GM23338 (cell line): Measurements from ENCODE around the gene ARHGAP11A.

Experiments
- TF ChIP-seq, protein P1 (sequence below), 2 experiments: fragments of 200-600 bp in 1 of 2; sonication (generic) in 1 of 2; conservative IDR thresholded peaks; 2 replicates each; pipeline versions ENCODE4 v1.5.1 to v1.6.1; 2016 to 2017; ENCODE audit warnings: antibody characterized with exemption in 2 of 2, low read depth in 2 of 2, mild to moderate bottlenecking in 2 of 2, moderate library complexity in 1 of 2
- TF ChIP-seq, protein P2 (sequence below): IDR thresholded peaks from 2 replicates; pipeline ENCODE4 v1.6.1; 2016; ENCODE audit warnings: antibody characterized with exemption

DNA sequence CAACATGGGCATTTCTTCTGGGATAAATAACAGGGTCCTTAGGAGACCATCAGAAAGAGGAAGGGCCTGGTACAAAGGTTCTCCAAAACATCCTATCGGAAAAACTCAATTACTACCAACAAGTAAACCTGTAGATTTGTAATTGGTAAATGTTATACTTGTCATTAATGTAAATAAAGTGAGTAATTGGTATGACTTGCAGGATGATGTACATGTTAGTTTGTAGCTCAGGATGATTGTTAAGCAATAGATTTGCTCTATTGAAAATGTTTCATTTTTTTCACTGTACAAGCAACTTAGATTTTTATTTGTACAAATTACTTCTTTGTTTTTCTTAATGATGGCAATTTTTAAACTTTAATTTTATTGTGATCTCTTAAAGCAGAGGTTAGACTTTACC, 22.4 kb downstream of the ARHGAP11A start:
- TF ChIP-seq, protein P1, sequence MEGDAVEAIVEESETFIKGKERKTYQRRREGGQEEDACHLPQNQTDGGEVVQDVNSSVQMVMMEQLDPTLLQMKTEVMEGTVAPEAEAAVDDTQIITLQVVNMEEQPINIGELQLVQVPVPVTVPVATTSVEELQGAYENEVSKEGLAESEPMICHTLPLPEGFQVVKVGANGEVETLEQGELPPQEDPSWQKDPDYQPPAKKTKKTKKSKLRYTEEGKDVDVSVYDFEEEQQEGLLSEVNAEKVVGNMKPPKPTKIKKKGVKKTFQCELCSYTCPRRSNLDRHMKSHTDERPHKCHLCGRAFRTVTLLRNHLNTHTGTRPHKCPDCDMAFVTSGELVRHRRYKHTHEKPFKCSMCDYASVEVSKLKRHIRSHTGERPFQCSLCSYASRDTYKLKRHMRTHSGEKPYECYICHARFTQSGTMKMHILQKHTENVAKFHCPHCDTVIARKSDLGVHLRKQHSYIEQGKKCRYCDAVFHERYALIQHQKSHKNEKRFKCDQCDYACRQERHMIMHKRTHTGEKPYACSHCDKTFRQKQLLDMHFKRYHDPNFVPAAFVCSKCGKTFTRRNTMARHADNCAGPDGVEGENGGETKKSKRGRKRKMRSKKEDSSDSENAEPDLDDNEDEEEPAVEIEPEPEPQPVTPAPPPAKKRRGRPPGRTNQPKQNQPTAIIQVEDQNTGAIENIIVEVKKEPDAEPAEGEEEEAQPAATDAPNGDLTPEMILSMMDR (conservative IDR thresholded peaks at IDR 0.05; ENCODE audit: low read depth in 2 of 2) = no peak
- TF ChIP-seq, protein P2, sequence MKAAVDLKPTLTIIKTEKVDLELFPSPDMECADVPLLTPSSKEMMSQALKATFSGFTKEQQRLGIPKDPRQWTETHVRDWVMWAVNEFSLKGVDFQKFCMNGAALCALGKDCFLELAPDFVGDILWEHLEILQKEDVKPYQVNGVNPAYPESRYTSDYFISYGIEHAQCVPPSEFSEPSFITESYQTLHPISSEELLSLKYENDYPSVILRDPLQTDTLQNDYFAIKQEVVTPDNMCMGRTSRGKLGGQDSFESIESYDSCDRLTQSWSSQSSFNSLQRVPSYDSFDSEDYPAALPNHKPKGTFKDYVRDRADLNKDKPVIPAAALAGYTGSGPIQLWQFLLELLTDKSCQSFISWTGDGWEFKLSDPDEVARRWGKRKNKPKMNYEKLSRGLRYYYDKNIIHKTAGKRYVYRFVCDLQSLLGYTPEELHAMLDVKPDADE = no peak
